ENCODE measurements around the gene CDC7. TPM values are rescaled to one million over a fixed set of nuclear protein-coding genes. Genes with fewer than 3 reads are reported as not detected.
"Not testable (repeated sequence)": the region's sequence is repeated elsewhere in the genome, so short reads cannot be mapped to it uniquely, and the experiment has no call there.

The CDC7 gene
- total RNA-seq, 1 donor from 2014 or later = 16.3 TPM

DNA sequence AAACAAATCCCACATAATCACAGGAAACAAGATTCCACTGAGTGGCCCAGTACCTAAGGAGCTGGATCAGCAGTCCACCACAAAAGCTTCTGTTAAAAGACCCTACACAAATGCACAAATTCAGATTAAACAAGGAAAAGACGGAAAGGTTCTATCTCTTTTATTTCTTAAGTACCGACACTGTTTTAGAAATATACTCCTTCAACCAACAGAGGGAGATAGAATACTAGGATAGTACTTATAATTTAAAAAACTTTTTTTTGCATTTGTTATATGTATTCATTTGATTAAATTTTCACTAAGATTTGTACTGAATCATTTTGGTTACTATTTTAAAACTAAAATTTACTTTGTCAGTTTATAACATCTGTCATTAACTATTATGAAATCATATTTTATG lies 12.5 kb downstream of the CDC7 start:
- Mint-ChIP-seq H3K4me3 (no peak overlapping the region), H3K27ac (no peak overlapping the region), H3K27me3 (ENCODE audit: low read depth) (no peaks in the 10 kb centered on the region), H3K4me1 (peaks cover 2% of the 10 kb centered on the region), H3K9me3 (no peaks in the 10 kb centered on the region), H3K36me3 (peaks cover 18% of the 10 kb centered on the region)
- DNase-seq (ENCODE audit: low spot score in 2 of 2, unreplicated experiment in 2 of 2) = no peak
- TF ChIP-seq, protein P1, sequence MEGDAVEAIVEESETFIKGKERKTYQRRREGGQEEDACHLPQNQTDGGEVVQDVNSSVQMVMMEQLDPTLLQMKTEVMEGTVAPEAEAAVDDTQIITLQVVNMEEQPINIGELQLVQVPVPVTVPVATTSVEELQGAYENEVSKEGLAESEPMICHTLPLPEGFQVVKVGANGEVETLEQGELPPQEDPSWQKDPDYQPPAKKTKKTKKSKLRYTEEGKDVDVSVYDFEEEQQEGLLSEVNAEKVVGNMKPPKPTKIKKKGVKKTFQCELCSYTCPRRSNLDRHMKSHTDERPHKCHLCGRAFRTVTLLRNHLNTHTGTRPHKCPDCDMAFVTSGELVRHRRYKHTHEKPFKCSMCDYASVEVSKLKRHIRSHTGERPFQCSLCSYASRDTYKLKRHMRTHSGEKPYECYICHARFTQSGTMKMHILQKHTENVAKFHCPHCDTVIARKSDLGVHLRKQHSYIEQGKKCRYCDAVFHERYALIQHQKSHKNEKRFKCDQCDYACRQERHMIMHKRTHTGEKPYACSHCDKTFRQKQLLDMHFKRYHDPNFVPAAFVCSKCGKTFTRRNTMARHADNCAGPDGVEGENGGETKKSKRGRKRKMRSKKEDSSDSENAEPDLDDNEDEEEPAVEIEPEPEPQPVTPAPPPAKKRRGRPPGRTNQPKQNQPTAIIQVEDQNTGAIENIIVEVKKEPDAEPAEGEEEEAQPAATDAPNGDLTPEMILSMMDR (IDR thresholded peaks at IDR 0.05; ENCODE audit: unreplicated experiment) = peak; percentile 63

DNA sequence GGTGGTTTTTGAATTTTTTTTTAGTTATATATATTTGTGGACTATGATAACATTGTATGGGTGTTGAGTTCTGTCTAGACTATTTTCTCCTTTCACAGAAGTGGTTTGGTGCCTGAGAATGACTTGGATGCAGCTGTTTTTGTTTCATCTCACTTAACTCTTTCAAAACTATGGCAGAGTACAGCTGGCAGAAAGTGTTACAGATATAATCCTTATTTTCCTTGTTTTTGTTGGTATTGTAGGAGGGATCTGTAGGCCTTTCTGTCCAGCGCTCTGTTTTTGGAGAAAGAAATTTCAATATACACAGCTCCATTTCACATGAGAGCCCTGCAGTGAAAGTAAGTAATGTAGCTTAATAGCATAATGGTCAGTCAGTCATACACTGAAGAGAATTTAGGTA lies 13.1 kb downstream of the CDC7 start:
- Mint-ChIP-seq H3K27ac (no peak overlapping the region), H3K36me3 (peaks cover 21% of the 10 kb centered on the region), H3K4me3 (no peak overlapping the region), H3K9me3 (no peaks in the 10 kb centered on the region), H3K27me3 (ENCODE audit: low read depth) (no peaks in the 10 kb centered on the region), H3K4me1 (peaks cover under 1% of the 10 kb centered on the region)
- TF ChIP-seq, protein P1 (IDR thresholded peaks at IDR 0.05; ENCODE audit: unreplicated experiment) = no peak
- no peak for DNase-seq (ENCODE audit: low spot score in 2 of 2, unreplicated experiment in 2 of 2)

DNA sequence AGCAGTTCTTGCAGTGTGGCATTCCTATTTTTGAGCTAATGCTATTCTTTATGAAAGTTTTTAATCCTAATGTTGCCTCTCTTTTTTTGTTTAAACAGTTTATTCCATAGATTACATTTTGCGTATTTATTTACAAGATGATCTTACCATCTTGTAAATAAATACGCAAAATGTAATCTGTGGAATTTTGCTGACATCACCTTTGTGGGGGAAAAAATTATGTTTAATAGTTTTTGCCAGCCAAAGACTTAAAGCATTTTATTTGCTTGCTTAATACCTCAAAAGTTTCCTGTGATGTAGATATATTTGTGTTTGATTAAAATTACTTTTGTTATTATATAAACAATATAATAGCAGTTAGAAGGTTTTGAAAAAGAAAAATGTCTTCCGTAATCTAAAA lies 15.3 kb downstream of the CDC7 start:
- H3K27ac Mint-ChIP-seq = no peak overlapping the region
- no peak overlapping the region for H3K4me3 Mint-ChIP-seq
- H3K4me1 Mint-ChIP-seq = no peaks in the 10 kb centered on the region
- no peaks in the 10 kb centered on the region for H3K9me3 Mint-ChIP-seq
- DNase-seq (ENCODE audit: low spot score in 2 of 2, unreplicated experiment in 2 of 2) = no peak
- TF ChIP-seq, protein P1 (IDR thresholded peaks at IDR 0.05; ENCODE audit: unreplicated experiment) = no peak
- no peaks in the 10 kb centered on the region for H3K27me3 Mint-ChIP-seq (ENCODE audit: low read depth)
- peaks cover 19% of the 10 kb centered on the region for H3K36me3 Mint-ChIP-seq

DNA sequence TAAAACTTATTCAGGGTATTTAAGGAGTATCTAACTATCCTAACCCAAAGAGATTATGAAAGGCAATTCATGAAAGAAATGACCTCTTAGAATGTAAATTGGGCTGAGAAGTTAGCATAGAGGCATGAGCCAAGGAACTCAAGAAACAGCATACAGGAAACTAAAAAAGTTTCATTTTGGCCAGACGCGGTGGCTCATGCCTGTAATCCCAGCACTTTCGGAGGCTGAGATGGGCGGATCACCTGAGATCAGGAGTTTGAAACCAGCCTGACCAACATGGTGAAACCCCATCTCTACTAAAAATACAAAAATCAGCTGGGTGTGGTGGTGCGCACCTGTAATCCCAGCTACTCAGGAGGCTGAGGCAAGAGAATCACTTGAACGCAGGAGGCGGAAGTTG lies 16.0 kb downstream of the CDC7 start:
- not testable (repeated sequence) for H3K4me3 Mint-ChIP-seq; H3K27ac Mint-ChIP-seq; DNase-seq (ENCODE audit: low spot score in 2 of 2, unreplicated experiment in 2 of 2); H3K9me3 Mint-ChIP-seq; H3K27me3 Mint-ChIP-seq (ENCODE audit: low read depth); H3K4me1 Mint-ChIP-seq
- peaks cover 19% of the 10 kb centered on the region for H3K36me3 Mint-ChIP-seq

DNA sequence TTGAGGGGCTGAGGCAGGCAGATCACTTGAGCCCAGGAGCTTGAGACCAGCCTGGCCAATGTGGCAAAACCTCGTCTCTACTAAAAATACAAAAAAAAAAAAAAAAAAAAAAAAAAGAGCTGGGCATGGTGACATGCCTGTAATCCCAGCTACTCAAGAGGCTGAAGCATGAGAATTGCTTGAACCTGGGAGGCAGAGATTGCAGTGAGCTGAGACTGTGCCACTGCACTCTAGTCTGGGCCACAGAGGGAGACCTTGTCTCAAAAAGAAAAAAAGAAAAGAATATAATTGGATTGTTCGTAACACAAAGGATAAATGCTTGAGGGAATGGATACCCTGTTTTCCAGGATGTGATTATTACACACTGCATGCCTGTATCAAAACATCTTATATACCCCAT lies 18.5 kb downstream of the CDC7 start:
- not testable (repeated sequence) for H3K27me3 Mint-ChIP-seq (ENCODE audit: low read depth); H3K9me3 Mint-ChIP-seq; H3K4me1 Mint-ChIP-seq; H3K4me3 Mint-ChIP-seq; H3K27ac Mint-ChIP-seq; DNase-seq (ENCODE audit: low spot score in 2 of 2, unreplicated experiment in 2 of 2)
- peaks cover 20% of the 10 kb centered on the region for H3K36me3 Mint-ChIP-seq

DNA sequence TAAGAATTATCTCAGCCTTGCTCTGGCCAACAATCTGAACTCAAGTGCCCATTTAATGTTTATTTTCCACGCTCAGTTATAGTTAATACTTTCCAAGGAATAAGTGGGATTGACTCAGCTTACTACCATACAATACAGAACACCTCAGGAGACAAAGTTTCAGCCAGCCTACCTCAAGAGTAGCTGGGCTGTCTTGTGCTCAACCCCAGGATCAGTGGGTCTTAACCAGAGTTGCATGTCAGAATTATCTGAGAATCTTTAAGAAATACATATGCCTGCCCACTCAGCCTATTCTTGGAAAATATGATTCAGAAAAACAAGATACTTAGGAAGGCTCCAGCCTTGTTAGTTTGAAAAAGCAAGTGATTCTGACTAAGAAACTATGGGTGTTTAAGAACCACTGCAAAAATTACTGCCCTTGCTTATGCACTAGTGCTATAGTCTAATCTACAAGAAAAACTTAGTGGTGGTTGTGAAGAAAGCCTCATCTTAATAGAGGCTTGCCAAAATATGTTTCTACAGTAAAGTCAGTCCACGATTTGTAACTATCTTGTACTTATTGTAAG lies 20.4 kb downstream of the CDC7 start:
- Mint-ChIP-seq H3K9me3 (no peaks in the 10 kb centered on the region), H3K4me3 (no peak overlapping the region), H3K27ac (no peak overlapping the region), H3K4me1 (peaks cover 3% of the 10 kb centered on the region), H3K27me3 (ENCODE audit: low read depth) (no peaks in the 10 kb centered on the region), H3K36me3 (peaks cover 17% of the 10 kb centered on the region)
- DNase-seq (ENCODE audit: low spot score in 2 of 2, unreplicated experiment in 2 of 2) = no peak
- TF ChIP-seq, protein P1 (IDR thresholded peaks at IDR 0.05; ENCODE audit: unreplicated experiment) = no peak

DNA sequence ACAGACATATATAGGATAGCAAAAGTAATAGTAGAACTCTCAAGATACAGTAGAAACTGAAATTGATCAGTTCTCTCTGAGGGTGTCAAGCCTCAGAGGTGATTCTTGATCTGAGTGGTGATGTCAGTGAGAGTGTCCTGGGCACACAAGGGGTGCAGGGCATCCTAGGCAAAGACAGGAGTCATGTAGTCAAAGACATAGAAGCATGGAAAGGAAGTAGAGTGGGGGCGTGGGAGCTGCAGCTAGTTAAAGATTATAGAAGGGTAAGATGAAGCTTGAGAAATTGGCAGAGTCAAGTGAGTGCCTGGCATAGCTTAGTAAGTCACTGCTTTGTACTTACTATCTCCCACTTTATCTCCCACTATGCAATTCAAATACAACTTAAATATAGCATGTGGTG lies 22.8 kb downstream of the CDC7 start:
- TF ChIP-seq, protein P1 (IDR thresholded peaks at IDR 0.05; ENCODE audit: unreplicated experiment) = no peak
- H3K27ac Mint-ChIP-seq = no peak overlapping the region
- peaks cover 2% of the 10 kb centered on the region for H3K36me3 Mint-ChIP-seq
- H3K27me3 Mint-ChIP-seq (ENCODE audit: low read depth) = no peaks in the 10 kb centered on the region
- H3K4me3 Mint-ChIP-seq = no peak overlapping the region
- H3K9me3 Mint-ChIP-seq = no peaks in the 10 kb centered on the region
- peaks cover 24% of the 10 kb centered on the region for H3K4me1 Mint-ChIP-seq
- DNase-seq (ENCODE audit: low spot score in 2 of 2, unreplicated experiment in 2 of 2) = no peak

Measured in mesothelial cell of epicardium (in vitro differentiated cells).